Neural cell (in vitro differentiated cells): ENCODE results near the gene TNFRSF8. TPM values are rescaled to one million over a fixed set of nuclear protein-coding genes. Genes with fewer than 3 reads are reported as not detected.

Source experiments
- H2AFZ ChIP-seq: fragments of 200-600, 300-800 bp; sonication (generic), shearing (Covaris generic); 2 replicates; pipeline ENCODE4 v1.6.0; 2014; ENCODE audit warnings: low read depth, mild to moderate bottlenecking, antibody characterized with exemption, low read length, moderate library complexity
- H3F3A ChIP-seq: fragments of 200-600 bp; shearing (Covaris generic); 2 replicates; pipeline ENCODE4 v1.6.1; 2016; ENCODE audit warnings: mild to moderate bottlenecking, moderate library complexity, mixed read lengths, antibody characterized with exemption, low read length; ENCODE audit not compliant: insufficient read depth, poor library complexity, severe bottlenecking
- H3K27ac ChIP-seq: fragments of 200-600, 300-800 bp; sonication (generic), shearing (Covaris generic); 2 replicates; pipeline ENCODE4 v1.5.1; 2014; ENCODE audit warnings: mild to moderate bottlenecking, low read length, moderate library complexity
- H3K27me3 ChIP-seq: fragments of 300-800, 200-600 bp; sonication (generic), shearing (Covaris generic); 2 replicates; pipeline ENCODE4 v1.6.0; 2014; ENCODE audit warnings: mild to moderate bottlenecking, low read depth, low read length, moderate library complexity; ENCODE audit not compliant: insufficient read depth
- H3K36me3 ChIP-seq: fragments of 300-800, 200-600 bp; sonication (generic), shearing (Covaris generic); 2 replicates; pipeline ENCODE4 v1.5.1; 2014; ENCODE audit warnings: mild to moderate bottlenecking, antibody characterized with exemption, low read length, moderate library complexity; ENCODE audit not compliant: insufficient read depth
- H3K4me2 ChIP-seq: fragments of 300-800, 200-600 bp; sonication (generic), shearing (Covaris generic); 2 replicates; pipeline ENCODE4 v1.6.0; 2014; ENCODE audit warnings: mild to moderate bottlenecking, low read length
- H3K4me3 ChIP-seq: fragments of 300-800, 200-600 bp; sonication (generic), shearing (Covaris generic); 2 replicates; pipeline ENCODE4 v1.5.1; 2014; ENCODE audit warnings: mild to moderate bottlenecking, low read length, moderate library complexity
- H3K79me2 ChIP-seq: fragments of 200-600 bp; shearing (Covaris generic); replicated peaks from 2 replicates; pipeline ENCODE4 v1.6.0; 2014; ENCODE audit warnings: mild to moderate bottlenecking, low read length, moderate library complexity; ENCODE audit not compliant: insufficient read depth
- H3K9ac ChIP-seq: fragments of 300-800, 200-600 bp; sonication (generic), shearing (Covaris generic); 2 replicates; pipeline ENCODE4 v1.6.1; 2016; ENCODE audit warnings: mild to moderate bottlenecking, low read length, mixed read lengths
- H3K9me2 ChIP-seq: fragments of 200-600 bp; shearing (Covaris generic); 2 replicates; pipeline ENCODE4 v1.6.1; 2016; ENCODE audit warnings: mild to moderate bottlenecking, low read length, mixed read lengths; ENCODE audit not compliant: insufficient read depth
- H3K9me3 ChIP-seq: fragments of 200-600, 300-800 bp; sonication (generic), shearing (Covaris generic); 2 replicates; pipeline ENCODE4 v1.6.1; 2016; ENCODE audit warnings: mild to moderate bottlenecking, mixed run types, low read length, moderate library complexity, mixed read lengths
- H4K20me1 ChIP-seq: fragments of 200-600 bp; shearing (Covaris generic); 2 replicates; pipeline ENCODE4 v1.6.1; 2016; ENCODE audit warnings: mild to moderate bottlenecking, mixed run types; ENCODE audit not compliant: insufficient read depth
- CTCF ChIP-seq: fragments of 450-650 bp; IDR thresholded peaks from 2 replicates; pipeline ENCODE4 v1.5.1; 2014; ENCODE audit warnings: antibody characterized with exemption, mild to moderate bottlenecking, moderate library complexity; ENCODE audit not compliant: poor library complexity, severe bottlenecking
- EP300 ChIP-seq: fragments of 450-650 bp; conservative IDR thresholded peaks from 2 replicates; pipeline ENCODE4 v1.6.1; 2014; ENCODE audit warnings: antibody characterized with exemption, mild to moderate bottlenecking, moderate library complexity; ENCODE audit not compliant: poor library complexity, severe bottlenecking
- EZH2 ChIP-seq: fragments of 200-600, 300-800 bp; shearing (Covaris generic), sonication (generic); IDR thresholded peaks from 2 replicates; pipeline ENCODE4 v1.6.1; 2014; ENCODE audit warnings: antibody characterized with exemption, low read length, borderline replicate concordance, mild to moderate bottlenecking; ENCODE audit not compliant: insufficient read depth, poor library complexity, severe bottlenecking
- MXI1 ChIP-seq: fragments of 450-650 bp; conservative IDR thresholded peaks from 2 replicates; pipeline ENCODE4 v1.6.1; 2014; ENCODE audit warnings: antibody characterized with exemption, mild to moderate bottlenecking; ENCODE audit not compliant: poor library complexity, severe bottlenecking
- POLR2AphosphoS5 ChIP-seq: IDR thresholded peaks from 2 replicates; pipeline ENCODE4 v1.6.1; 2012
- RAD21 ChIP-seq: fragments of 450-650 bp; conservative IDR thresholded peaks from 2 replicates; pipeline ENCODE4 v1.6.1; 2014; ENCODE audit warnings: antibody characterized with exemption, mild to moderate bottlenecking, moderate library complexity
- REST ChIP-seq: IDR thresholded peaks from 2 replicates; pipeline ENCODE4 v1.6.1; 2012; ENCODE audit warnings: borderline replicate concordance
- SMC3 ChIP-seq: fragments of 450-650 bp; conservative IDR thresholded peaks from 2 replicates; pipeline ENCODE4 v1.6.1; 2014; ENCODE audit warnings: antibody characterized with exemption, mild to moderate bottlenecking, moderate library complexity; ENCODE audit not compliant: poor library complexity
- TAF1 ChIP-seq: IDR thresholded peaks from 2 replicates; pipeline ENCODE4 v1.6.1; 2012; ENCODE audit warnings: low read depth
- polyA plus RNA-seq: library from polyadenylated mRNA; depleted of rRNA; stranded (reverse); fragments of >200 nt; gene quantifications from 2 replicates; pipeline ENCODE4 v1.2.3, GENCODE V29; 2014

TNFRSF8 gene
- polyA plus RNA-seq, 1 donor from 2014 or later: not detected

DNA sequence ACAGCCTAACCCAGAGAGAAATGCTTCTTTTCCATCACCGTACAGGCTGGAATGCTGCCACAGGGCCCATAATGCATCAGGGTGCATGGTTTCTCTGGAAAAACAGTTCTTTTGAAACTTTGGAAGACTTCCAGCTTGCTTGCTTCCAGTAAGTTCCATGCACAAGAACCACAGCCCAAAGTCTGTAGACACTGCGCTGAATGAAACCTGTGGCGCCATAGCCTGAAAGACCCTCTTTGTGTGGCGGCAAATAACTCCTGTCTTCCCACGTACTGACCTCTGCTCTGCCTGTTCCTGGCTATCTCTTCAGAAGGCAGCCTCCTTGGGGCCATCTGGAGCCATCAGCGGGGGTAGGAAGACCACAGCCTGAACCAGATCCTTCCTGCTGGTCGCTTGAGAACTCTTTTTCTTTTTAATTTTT, 28.7 kb upstream of the TNFRSF8 start:
- H3K9me2 ChIP-seq: no peaks in the 10 kb centered on the region
- no peaks in the 10 kb centered on the region for H4K20me1 ChIP-seq
- no peaks in the 10 kb centered on the region for H3K36me3 ChIP-seq
- H3K79me2 ChIP-seq: no peaks in the 10 kb centered on the region
- no peak overlapping the region for H2AFZ ChIP-seq
- H3K27ac ChIP-seq: no peak overlapping the region
- H3K4me2 ChIP-seq: no peak overlapping the region
- no peaks in the 10 kb centered on the region for H3F3A ChIP-seq
- no peaks in the 10 kb centered on the region for H3K9me3 ChIP-seq
- no peaks in the 10 kb centered on the region for H3K27me3 ChIP-seq
- no peak for TF ChIP-seq RAD21
- no peak for TF ChIP-seq MXI1
- no peak for TF ChIP-seq POLR2AphosphoS5
- no peak for TF ChIP-seq TAF1
- no peak for TF ChIP-seq REST
- no peak for TF ChIP-seq SMC3
- TF ChIP-seq EZH2: no peak
- no peak overlapping the region for H3K9ac ChIP-seq
- H3K4me3 ChIP-seq: no peak overlapping the region

GRCh38 chr1:12035312-12035711, 27.8 kb upstream of the TNFRSF8 start:
- no peak overlapping the region for H3K4me2 ChIP-seq
- H4K20me1 ChIP-seq: no peaks in the 10 kb centered on the region
- H3K36me3 ChIP-seq: no peaks in the 10 kb centered on the region
- no peaks in the 10 kb centered on the region for H3K9me3 ChIP-seq
- H3K9ac ChIP-seq: no peak overlapping the region
- no peaks in the 10 kb centered on the region for H3K27me3 ChIP-seq
- TF ChIP-seq EZH2: no peak
- TF ChIP-seq RAD21: no peak
- TF ChIP-seq REST: no peak
- no peak for TF ChIP-seq POLR2AphosphoS5
- TF ChIP-seq EP300: no peak
- no peak for TF ChIP-seq MXI1
- no peak for TF ChIP-seq CTCF
- TF ChIP-seq TAF1: no peak
- TF ChIP-seq SMC3: no peak
- no peak overlapping the region for H3K4me3 ChIP-seq
- no peak overlapping the region for H2AFZ ChIP-seq
- H3K27ac ChIP-seq: no peak overlapping the region
- H3F3A ChIP-seq: no peaks in the 10 kb centered on the region
- no peaks in the 10 kb centered on the region for H3K79me2 ChIP-seq
- H3K9me2 ChIP-seq: no peaks in the 10 kb centered on the region
